Limb (tissue), 2 donors: ENCODE results near the gene CDHR1.
"Not testable (repeated sequence)": the region's sequence is repeated elsewhere in the genome, so short reads cannot be mapped to it uniquely, and the experiment has no call there.

Source experiments
- DNase-seq, 2 donors: peaks; one replicate each; pipeline ENCODE4 v3.0.0-alpha.2; 2016; ENCODE audit errors: extremely low spot score in 2 of 2

CDHR1 gene

GRCh38 chr10:84173501-84173929, 20.8 kb upstream of the CDHR1 start, which contains the start of gene GPR15LG:
Gene GPR15LG (plus strand): TSS chr10:84173801. CDS start chr10:84173852, 51 bp downstream.
- DNase-seq = no peak

GRCh38 chr10:84175436-84175835, 18.9 kb upstream of the CDHR1 start:
- no peak for DNase-seq

GRCh38 chr10:84176351-84176750, 18.0 kb upstream of the CDHR1 start:
- no peak for DNase-seq

GRCh38 chr10:84176836-84177474, 17.4 kb upstream of the CDHR1 start:
- DNase-seq = no peak

- no peak for DNase-seq
These were observed 16.7 kb upstream of the CDHR1 start for GRCh38 chr10:84177541-84178141.

- DNase-seq = no peak
These were observed 16.2 kb upstream of the CDHR1 start for GRCh38 chr10:84178160-84178609.

- no peak for DNase-seq
These were observed 15.2 kb upstream of the CDHR1 start for GRCh38 chr10:84179059-84179710.

GRCh38 chr10:84180386-84180785, 14.0 kb upstream of the CDHR1 start:
- not testable (repeated sequence) for DNase-seq

- DNase-seq = no peak
These were observed 12.7 kb upstream of the CDHR1 start for GRCh38 chr10:84181631-84182030.

GRCh38 chr10:84184517-84184916, 9.8 kb upstream of the CDHR1 start:
- no peak for DNase-seq

GRCh38 chr10:84185526-84186175, 8.7 kb upstream of the CDHR1 start:
- no peak for DNase-seq

- no peak for DNase-seq
These were observed 5.5 kb upstream of the CDHR1 start for GRCh38 chr10:84188815-84189214.

- no peak for DNase-seq
These were observed 3.7 kb upstream of the CDHR1 start for GRCh38 chr10:84190621-84191020.

- no peak for DNase-seq
These were observed 3.2 kb upstream of the CDHR1 start for GRCh38 chr10:84191106-84191505.

GRCh38 chr10:84193327-84193726, 1.0 kb upstream of the CDHR1 start:
- DNase-seq = no peak

GRCh38 chr10:84193846-84194423, 402 bp upstream of the CDHR1 start:
- no peak for DNase-seq

GRCh38 chr10:84195044-84195830, 900 bp downstream of the CDHR1 start:
- no peak for DNase-seq

GRCh38 chr10:84196083-84196482, 1.7 kb downstream of the CDHR1 start:
- DNase-seq = no peak

- no peak for DNase-seq
These were observed 2.6 kb downstream of the CDHR1 start for GRCh38 chr10:84196941-84197340.

- no peak for DNase-seq
These were observed 3.3 kb downstream of the CDHR1 start for GRCh38 chr10:84197643-84198042.
